ENCODE measurements around the gene EMD. TPM values are rescaled to one million over a fixed set of nuclear protein-coding genes. Genes with fewer than 3 reads are reported as not detected.

EMD gene
- total RNA-seq, 2 donors from 2014 or later = 43.8 to 74.2 TPM

- ATAC-seq (ENCODE audit: insufficient number of reproducible peaks, low FRiP score, low read depth) = no peak
- no peak for DNase-seq (ENCODE audit: low spot score)
- H3K27ac ChIP-seq = no peak overlapping the region
- H3K9me3 ChIP-seq = no peaks in the 10 kb centered on the region
- H3K36me3 ChIP-seq = peaks cover 67% of the 10 kb centered on the region
- TF ChIP-seq CTCF (IDR thresholded peaks at IDR 0.05) = no peak
- no peaks in the 10 kb centered on the region for H3K27me3 ChIP-seq (replicated peaks; ENCODE audit: insufficient read depth)
- no peak overlapping the region for H3K4me3 ChIP-seq
- H3K4me1 ChIP-seq (ENCODE audit: control insufficient read depth in 1 of 2, low read depth in 2 of 2) = no peaks in the 10 kb centered on the region
Observed at GRCh38 chrX:154350429-154351182, 28.5 kb upstream of the EMD start.

- H3K9me3 ChIP-seq = no peaks in the 10 kb centered on the region
- H3K4me3 ChIP-seq = no peak overlapping the region
- TF ChIP-seq CTCF (IDR thresholded peaks at IDR 0.05) = no peak
- peaks cover 68% of the 10 kb centered on the region for H3K36me3 ChIP-seq
- ATAC-seq (ENCODE audit: insufficient number of reproducible peaks, low FRiP score, low read depth) = no peak
- no peak for DNase-seq (ENCODE audit: low spot score)
- H3K27ac ChIP-seq = no peak overlapping the region
- H3K27me3 ChIP-seq (replicated peaks; ENCODE audit: insufficient read depth) = no peaks in the 10 kb centered on the region
- H3K4me1 ChIP-seq (ENCODE audit: control insufficient read depth in 1 of 2, low read depth in 2 of 2) = no peaks in the 10 kb centered on the region
Observed at GRCh38 chrX:154351183-154352011, 27.7 kb upstream of the EMD start.

GRCh38 chrX:154352012-154352401 lies 27.1 kb upstream of the EMD start:
- Histone ChIP-seq H3K27me3 (replicated peaks; ENCODE audit: insufficient read depth) (no peaks in the 10 kb centered on the region), H3K36me3 (peaks cover 74% of the 10 kb centered on the region), H3K9me3 (no peaks in the 10 kb centered on the region), H3K4me3 (no peak overlapping the region), H3K4me1 (ENCODE audit: control insufficient read depth in 1 of 2, low read depth in 2 of 2) (no peaks in the 10 kb centered on the region), H3K27ac (peak overlapping the region in 1 of 2 donors; percentile 5)
- no peak for ATAC-seq (ENCODE audit: insufficient number of reproducible peaks, low FRiP score, low read depth)
- no peak for TF ChIP-seq CTCF (IDR thresholded peaks at IDR 0.05)
- DNase-seq (ENCODE audit: low spot score) = no peak

- H3K36me3 ChIP-seq = peaks cover 78% of the 10 kb centered on the region
- DNase-seq (ENCODE audit: low spot score) = no peak
- no peak for ATAC-seq (ENCODE audit: insufficient number of reproducible peaks, low FRiP score, low read depth)
- H3K4me3 ChIP-seq = no peak overlapping the region
- no peak for TF ChIP-seq CTCF (IDR thresholded peaks at IDR 0.05)
- H3K27ac ChIP-seq = no peak overlapping the region
- no peaks in the 10 kb centered on the region for H3K9me3 ChIP-seq
- no peaks in the 10 kb centered on the region for H3K27me3 ChIP-seq (replicated peaks; ENCODE audit: insufficient read depth)
- H3K4me1 ChIP-seq (ENCODE audit: control insufficient read depth in 1 of 2, low read depth in 2 of 2) = no peaks in the 10 kb centered on the region
Observed at GRCh38 chrX:154352466-154352865, 26.6 kb upstream of the EMD start.

GRCh38 chrX:154353172-154353843 lies 25.8 kb upstream of the EMD start:
- no peaks in the 10 kb centered on the region for H3K27me3 ChIP-seq (replicated peaks; ENCODE audit: insufficient read depth)
- H3K36me3 ChIP-seq = peaks cover 87% of the 10 kb centered on the region
- peaks cover 0 to 8% of the 10 kb centered on the region in 2 donors for H3K4me1 ChIP-seq (ENCODE audit: control insufficient read depth in 1 of 2, low read depth in 2 of 2)
- TF ChIP-seq CTCF (IDR thresholded peaks at IDR 0.05) = no peak
- ATAC-seq (ENCODE audit: insufficient number of reproducible peaks, low FRiP score, low read depth) (no peak), DNase-seq (ENCODE audit: low spot score) (no peak)
- no peaks in the 10 kb centered on the region for H3K9me3 ChIP-seq
- no peak overlapping the region for H3K27ac ChIP-seq
- H3K4me3 ChIP-seq = no peak overlapping the region

Measured in thoracic aorta (tissue), 2 donors.